SK-N-SH treated with all-trans-retinoic acid at 6 μM for 48 hours (cell line): Measurements from ENCODE around the gene PRPF8.

ENCODE experiments used
- BACH2 ChIP-seq: fragments of 250-450 bp; sonication (Bioruptor Pico); IDR thresholded peaks from 2 replicates; pipeline ENCODE4 v1.9.0; 2021; ENCODE audit warnings: mild to moderate bottlenecking, borderline replicate concordance
- TF ChIP-seq, protein P1 (sequence below): fragments of 250-450 bp; sonication (Bioruptor Pico); IDR thresholded peaks from 2 replicates; pipeline ENCODE4 v1.5.1; 2020; ENCODE audit warnings: low read depth, mild to moderate bottlenecking, moderate library complexity
- TF ChIP-seq, protein P2 (sequence below): fragments of 250-450 bp; sonication (Bioruptor Pico); IDR thresholded peaks from 2 replicates; pipeline ENCODE4 v1.5.1; 2021; ENCODE audit warnings: mild to moderate bottlenecking, moderate library complexity

- TF ChIP-seq BACH2 = no peak
- TF ChIP-seq, protein P1, sequence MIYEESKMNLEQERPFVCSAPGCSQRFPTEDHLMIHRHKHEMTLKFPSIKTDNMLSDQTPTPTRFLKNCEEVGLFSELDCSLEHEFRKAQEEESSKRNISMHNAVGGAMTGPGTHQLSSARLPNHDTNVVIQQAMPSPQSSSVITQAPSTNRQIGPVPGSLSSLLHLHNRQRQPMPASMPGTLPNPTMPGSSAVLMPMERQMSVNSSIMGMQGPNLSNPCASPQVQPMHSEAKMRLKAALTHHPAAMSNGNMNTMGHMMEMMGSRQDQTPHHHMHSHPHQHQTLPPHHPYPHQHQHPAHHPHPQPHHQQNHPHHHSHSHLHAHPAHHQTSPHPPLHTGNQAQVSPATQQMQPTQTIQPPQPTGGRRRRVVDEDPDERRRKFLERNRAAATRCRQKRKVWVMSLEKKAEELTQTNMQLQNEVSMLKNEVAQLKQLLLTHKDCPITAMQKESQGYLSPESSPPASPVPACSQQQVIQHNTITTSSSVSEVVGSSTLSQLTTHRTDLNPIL (CRISPR knock-in tag) = no peak
- TF ChIP-seq, protein P2, sequence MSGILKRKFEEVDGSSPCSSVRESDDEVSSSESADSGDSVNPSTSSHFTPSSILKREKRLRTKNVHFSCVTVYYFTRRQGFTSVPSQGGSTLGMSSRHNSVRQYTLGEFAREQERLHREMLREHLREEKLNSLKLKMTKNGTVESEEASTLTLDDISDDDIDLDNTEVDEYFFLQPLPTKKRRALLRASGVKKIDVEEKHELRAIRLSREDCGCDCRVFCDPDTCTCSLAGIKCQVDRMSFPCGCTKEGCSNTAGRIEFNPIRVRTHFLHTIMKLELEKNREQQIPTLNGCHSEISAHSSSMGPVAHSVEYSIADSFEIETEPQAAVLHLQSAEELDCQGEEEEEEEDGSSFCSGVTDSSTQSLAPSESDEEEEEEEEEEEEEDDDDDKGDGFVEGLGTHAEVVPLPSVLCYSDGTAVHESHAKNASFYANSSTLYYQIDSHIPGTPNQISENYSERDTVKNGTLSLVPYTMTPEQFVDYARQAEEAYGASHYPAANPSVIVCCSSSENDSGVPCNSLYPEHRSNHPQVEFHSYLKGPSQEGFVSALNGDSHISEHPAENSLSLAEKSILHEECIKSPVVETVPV (CRISPR knock-in tag) = no peak
Observed at GRCh38 chr17:1710807-1711553, 26.3 kb upstream of the PRPF8 start.
